ENCODE measurements around the gene UBE2L5. TPM values are rescaled to one million over a fixed set of nuclear protein-coding genes. Genes with fewer than 3 reads are reported as not detected.

UBE2L5 gene
- total RNA-seq, 2 experiments from 2014 or later = not detected

GRCh38 chr13:30395192-30396158 lies 26.8 kb upstream of the UBE2L5 start:
- H3K9me3 Mint-ChIP-seq = no peaks in the 10 kb centered on the region
- peaks cover 31% of the 10 kb centered on the region for H3K4me1 Mint-ChIP-seq
- no peaks in the 10 kb centered on the region for H3K36me3 Mint-ChIP-seq
- no peaks in the 10 kb centered on the region for H3K27me3 Mint-ChIP-seq
- peak overlapping the region; percentile 89 for H3K27ac Mint-ChIP-seq
- DNase-seq = peak; percentile 65
- H3K4me3 Mint-ChIP-seq = peak overlapping the region; percentile 81

- H3K9me3 Mint-ChIP-seq = no peaks in the 10 kb centered on the region
- no peaks in the 10 kb centered on the region for H3K36me3 Mint-ChIP-seq
- H3K4me1 Mint-ChIP-seq = peaks cover 31% of the 10 kb centered on the region
- DNase-seq = no peak
- no peak overlapping the region for H3K27ac Mint-ChIP-seq
- H3K27me3 Mint-ChIP-seq = no peaks in the 10 kb centered on the region
- no peak overlapping the region for H3K4me3 Mint-ChIP-seq
Measured at GRCh38 chr13:30396434-30397075, 25.7 kb upstream of the UBE2L5 start.

- no peak for DNase-seq
Measured at GRCh38 chr13:30398601-30399072, 23.7 kb upstream of the UBE2L5 start.

GRCh38 chr13:30400376-30400775 lies 21.9 kb upstream of the UBE2L5 start:
- no peak for DNase-seq
- Mint-ChIP-seq H3K27me3 (no peaks in the 10 kb centered on the region), H3K4me1 (peaks cover 9% of the 10 kb centered on the region), H3K9me3 (no peaks in the 10 kb centered on the region), H3K4me3 (no peak overlapping the region), H3K36me3 (no peaks in the 10 kb centered on the region), H3K27ac (no peak overlapping the region)

More at GRCh38 chr13:30398601-30399072, 23.7 kb upstream of the UBE2L5 start:
- no peaks in the 10 kb centered on the region for H3K27me3 Mint-ChIP-seq
- H3K4me1 Mint-ChIP-seq = peaks cover 15% of the 10 kb centered on the region
- H3K27ac Mint-ChIP-seq = no peak overlapping the region
- H3K9me3 Mint-ChIP-seq = no peaks in the 10 kb centered on the region
- no peak overlapping the region for H3K4me3 Mint-ChIP-seq
- no peaks in the 10 kb centered on the region for H3K36me3 Mint-ChIP-seq

DNA sequence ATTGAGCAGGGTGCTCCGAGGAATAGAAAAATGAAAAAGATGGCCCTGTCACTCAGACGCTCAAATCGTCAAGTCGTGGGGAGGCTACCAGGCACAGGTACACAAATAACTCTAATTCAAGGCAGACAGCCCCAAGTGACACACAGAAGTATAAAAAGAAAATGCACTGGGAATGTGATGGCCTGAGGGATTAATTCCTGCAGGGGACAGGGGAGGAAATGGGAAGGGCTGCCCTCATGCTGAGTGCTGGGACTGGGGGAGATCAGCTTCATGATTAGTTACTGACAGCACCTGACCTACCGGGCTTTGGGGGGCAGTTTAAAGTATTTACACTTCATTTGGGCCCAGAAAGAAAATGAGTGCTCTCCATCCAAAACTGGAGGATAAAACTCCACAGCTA lies 20.9 kb upstream of the UBE2L5 start:
- Mint-ChIP-seq H3K27me3 (no peaks in the 10 kb centered on the region), H3K4me1 (peaks cover 1% of the 10 kb centered on the region), H3K4me3 (no peak overlapping the region), H3K27ac (no peak overlapping the region), H3K9me3 (no peaks in the 10 kb centered on the region), H3K36me3 (no peaks in the 10 kb centered on the region)
- DNase-seq = no peak

- no peaks in the 10 kb centered on the region for H3K36me3 Mint-ChIP-seq
- H3K4me1 Mint-ChIP-seq = peaks cover 4% of the 10 kb centered on the region
- no peaks in the 10 kb centered on the region for H3K9me3 Mint-ChIP-seq
- no peak for DNase-seq
- H3K4me3 Mint-ChIP-seq = no peak overlapping the region
- no peak overlapping the region for H3K27ac Mint-ChIP-seq
- H3K27me3 Mint-ChIP-seq = no peaks in the 10 kb centered on the region
Measured at GRCh38 chr13:30403456-30403855, 18.8 kb upstream of the UBE2L5 start.

- no peaks in the 10 kb centered on the region for H3K36me3 Mint-ChIP-seq
- no peak overlapping the region for H3K27ac Mint-ChIP-seq
- H3K9me3 Mint-ChIP-seq = no peaks in the 10 kb centered on the region
- no peak overlapping the region for H3K4me3 Mint-ChIP-seq
- no peak for DNase-seq
- H3K4me1 Mint-ChIP-seq = peaks cover 9% of the 10 kb centered on the region
- no peaks in the 10 kb centered on the region for H3K27me3 Mint-ChIP-seq
Measured at GRCh38 chr13:30404207-30404606, 18.1 kb upstream of the UBE2L5 start.

- no peaks in the 10 kb centered on the region for H3K9me3 Mint-ChIP-seq
- no peak overlapping the region for H3K4me3 Mint-ChIP-seq
- peaks cover 14% of the 10 kb centered on the region for H3K4me1 Mint-ChIP-seq
- DNase-seq = no peak
- H3K27ac Mint-ChIP-seq = no peak overlapping the region
- no peaks in the 10 kb centered on the region for H3K36me3 Mint-ChIP-seq
- H3K27me3 Mint-ChIP-seq = no peaks in the 10 kb centered on the region
Measured at GRCh38 chr13:30406779-30407416, 15.4 kb upstream of the UBE2L5 start.

DNA sequence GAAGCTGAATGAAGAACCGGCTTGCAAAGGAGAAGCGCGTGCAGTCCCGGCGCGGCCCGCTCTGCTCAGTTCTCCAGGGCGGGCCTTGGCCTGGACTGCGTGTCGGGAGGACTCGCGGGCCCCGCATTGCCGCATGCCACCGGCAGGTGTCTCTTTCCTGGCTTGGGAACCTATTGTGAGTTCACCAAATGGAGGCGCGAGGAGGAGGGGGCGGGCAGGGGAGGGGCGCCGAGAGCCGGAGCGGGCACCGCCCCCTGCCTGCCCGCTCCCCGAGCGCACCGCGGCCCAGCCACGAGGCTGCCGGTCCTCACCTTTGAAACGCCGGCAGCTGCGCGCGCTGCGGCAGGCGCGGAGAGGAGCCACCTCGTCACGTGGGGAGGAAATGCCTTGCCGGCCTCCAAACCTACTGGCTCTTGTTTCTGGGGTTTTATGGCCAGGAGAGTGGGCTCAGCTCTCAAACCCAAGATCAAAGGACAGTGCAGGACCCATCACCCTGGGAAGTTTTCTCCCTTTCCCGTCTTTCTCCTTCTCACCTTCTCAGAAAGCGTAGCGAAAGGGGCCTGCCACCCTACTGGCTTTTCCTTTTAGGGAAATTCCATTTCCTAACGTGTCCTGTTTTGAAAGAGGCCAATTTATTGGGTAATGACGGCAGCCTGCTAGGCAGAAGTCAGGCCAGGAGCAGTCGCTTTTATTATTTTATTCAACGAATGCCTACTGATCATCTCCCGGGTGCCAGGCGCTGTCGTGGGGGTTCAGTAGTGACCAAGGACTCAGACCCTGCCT lies 13.8 kb upstream of the UBE2L5 start:
- DNase-seq = peak; percentile 89
- Mint-ChIP-seq H3K27me3 (no peaks in the 10 kb centered on the region), H3K4me3 (peak overlapping the region; percentile 24), H3K4me1 (peaks cover 17% of the 10 kb centered on the region), H3K27ac (peak overlapping the region; percentile 38), H3K9me3 (no peaks in the 10 kb centered on the region), H3K36me3 (no peaks in the 10 kb centered on the region)

- Mint-ChIP-seq H3K4me1 (peaks cover 17% of the 10 kb centered on the region), H3K27ac (no peak overlapping the region), H3K9me3 (no peaks in the 10 kb centered on the region), H3K27me3 (no peaks in the 10 kb centered on the region), H3K36me3 (no peaks in the 10 kb centered on the region), H3K4me3 (no peak overlapping the region)
- no peak for DNase-seq
Measured at GRCh38 chr13:30409886-30410704, 12.2 kb upstream of the UBE2L5 start.

GRCh38 chr13:30410705-30411125 lies 11.6 kb upstream of the UBE2L5 start:
- H3K4me3 Mint-ChIP-seq = no peak overlapping the region
- no peaks in the 10 kb centered on the region for H3K27me3 Mint-ChIP-seq
- DNase-seq = no peak
- no peaks in the 10 kb centered on the region for H3K9me3 Mint-ChIP-seq
- H3K36me3 Mint-ChIP-seq = no peaks in the 10 kb centered on the region
- H3K27ac Mint-ChIP-seq = no peak overlapping the region
- H3K4me1 Mint-ChIP-seq = peaks cover 23% of the 10 kb centered on the region

GRCh38 chr13:30412346-30412745 lies 9.9 kb upstream of the UBE2L5 start:
- H3K4me3 Mint-ChIP-seq = no peak overlapping the region
- peak overlapping the region; percentile 71 for H3K27ac Mint-ChIP-seq
- no peak for DNase-seq
- H3K27me3 Mint-ChIP-seq = no peaks in the 10 kb centered on the region
- no peaks in the 10 kb centered on the region for H3K9me3 Mint-ChIP-seq
- peaks cover 26% of the 10 kb centered on the region for H3K4me1 Mint-ChIP-seq
- H3K36me3 Mint-ChIP-seq = no peaks in the 10 kb centered on the region

DNA sequence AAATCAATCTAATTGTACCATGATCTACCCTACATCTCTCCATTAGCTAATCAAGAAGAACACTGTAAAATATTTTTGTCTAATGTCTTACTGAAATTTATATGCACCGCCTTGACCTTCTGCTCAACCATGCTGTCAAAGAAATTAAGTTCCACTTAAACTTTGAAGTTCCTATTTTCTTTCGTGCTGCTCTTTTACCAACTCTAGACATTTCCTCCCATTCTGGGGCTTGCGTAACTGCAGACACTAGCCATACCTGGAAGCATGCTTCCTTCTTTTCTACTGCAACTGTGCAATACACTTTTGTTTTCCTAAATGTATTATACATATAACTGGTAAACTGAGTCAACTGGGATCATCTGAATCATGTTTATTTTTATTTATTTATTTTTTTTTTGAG lies 8.5 kb upstream of the UBE2L5 start:
- no peak overlapping the region for H3K4me3 Mint-ChIP-seq
- no peak for DNase-seq
- H3K36me3 Mint-ChIP-seq = no peaks in the 10 kb centered on the region
- peaks cover 23% of the 10 kb centered on the region for H3K4me1 Mint-ChIP-seq
- H3K27ac Mint-ChIP-seq = no peak overlapping the region
- H3K27me3 Mint-ChIP-seq = no peaks in the 10 kb centered on the region
- no peaks in the 10 kb centered on the region for H3K9me3 Mint-ChIP-seq

Measured in activated naive CD8-positive, alpha-beta T cell treated with anti-CD3 and anti-CD28 coated beads for 36 hours (primary cell).